Neuronal stem cell (in vitro differentiated cells): Measurements from ENCODE around the gene TAOK3.

ENCODE experiments used
- DNase-seq: peaks from one replicate; pipeline ENCODE4 v3.0.0-alpha.2; 2013; ENCODE audit warnings: low spot score
- H2AFZ ChIP-seq: one replicate; pipeline ENCODE4 v1.6.1; 2013; ENCODE audit warnings: mild to moderate bottlenecking, low read length, inconsistent platforms
- H2AK5ac ChIP-seq: 2 replicates; pipeline ENCODE4 v1.6.1; 2013; ENCODE audit warnings: low read depth, mild to moderate bottlenecking, inconsistent platforms, low read length, moderate library complexity, mixed read lengths
- H2BK120ac ChIP-seq: 2 replicates; pipeline ENCODE4 v1.6.1; 2013; ENCODE audit warnings: low read depth, mild to moderate bottlenecking, inconsistent platforms, low read length, moderate library complexity, mixed read lengths
- H2BK12ac ChIP-seq: one replicate; pipeline ENCODE4 v1.6.1; 2013; ENCODE audit warnings: low read length, inconsistent platforms
- H2BK15ac ChIP-seq: 2 replicates; pipeline ENCODE4 v1.6.1; 2013; ENCODE audit warnings: mild to moderate bottlenecking, low read length, inconsistent platforms, mixed read lengths
- H2BK5ac ChIP-seq: one replicate; pipeline ENCODE4 v1.6.1; 2013; ENCODE audit warnings: inconsistent platforms, mild to moderate bottlenecking, low read length, moderate library complexity
- H3K14ac ChIP-seq: one replicate; pipeline ENCODE4 v1.6.1; 2013; ENCODE audit warnings: low read length, inconsistent platforms
- H3K18ac ChIP-seq: 2 replicates; pipeline ENCODE4 v1.6.1; 2013; ENCODE audit warnings: low read length, inconsistent platforms
- H3K23ac ChIP-seq: 2 replicates; pipeline ENCODE4 v1.6.1; 2013; ENCODE audit warnings: low read depth, mild to moderate bottlenecking, mixed read lengths, low read length, inconsistent platforms; ENCODE audit not compliant: poor library complexity
- H3K27ac ChIP-seq: replicated peaks from 3 replicates; pipeline ENCODE4 v1.5.1; 2013; ENCODE audit warnings: low read length, inconsistent platforms
- H3K27me3 ChIP-seq, 3 experiments: 2 replicates each; pipeline ENCODE4 v1.6.1; 2013; ENCODE audit warnings: low read length in 3 of 3, mild to moderate bottlenecking in 2 of 3, inconsistent platforms in 1 of 3, low read depth in 1 of 3, mixed read lengths in 1 of 3, moderate library complexity in 1 of 3; ENCODE audit not compliant: control insufficient read depth in 3 of 3, insufficient read depth in 3 of 3
- H3K36me3 ChIP-seq, 2 donors: replicated peaks in 1 of 2; 2 replicates each; pipeline ENCODE4 v1.6.1; 2013; ENCODE audit warnings: low read length in 2 of 2; ENCODE audit not compliant: control insufficient read depth in 2 of 2, insufficient read depth in 2 of 2
- H3K4ac ChIP-seq: 2 replicates; pipeline ENCODE4 v1.6.1; 2013; ENCODE audit warnings: inconsistent platforms, mild to moderate bottlenecking, low read length, moderate library complexity
- H3K4me1 ChIP-seq, 2 donors: 1 replicate in 1 of 2; 2 replicates in 1 of 2; pipeline ENCODE4 v1.6.1; 2013; ENCODE audit warnings: low read length in 2 of 2, low read depth in 1 of 2; ENCODE audit not compliant: control insufficient read depth in 2 of 2, insufficient read depth in 1 of 2
- H3K4me2 ChIP-seq: one replicate; pipeline ENCODE4 v1.6.1; 2013; ENCODE audit warnings: mild to moderate bottlenecking, low read length, inconsistent platforms; ENCODE audit not compliant: insufficient read depth, poor library complexity, severe bottlenecking
- H3K4me3 ChIP-seq, 2 donors: 2 replicates each; pipeline ENCODE4 v1.5.1; 2013; ENCODE audit warnings: low read length in 2 of 2, mild to moderate bottlenecking in 2 of 2, inconsistent platforms in 1 of 2, moderate library complexity in 1 of 2
- H3K79me1 ChIP-seq: one replicate; pipeline ENCODE4 v1.6.1; 2013; ENCODE audit warnings: low read depth, mild to moderate bottlenecking, inconsistent platforms, low read length, moderate library complexity
- H3K9ac ChIP-seq: one replicate; pipeline ENCODE4 v1.6.1; 2013; ENCODE audit warnings: mild to moderate bottlenecking, low read depth, low read length, inconsistent platforms; ENCODE audit not compliant: poor library complexity
- H3K9me3 ChIP-seq, 2 donors: replicated peaks in 1 of 2; 2 replicates each; pipeline versions ENCODE3 to v1.6.1; 2013; ENCODE audit warnings: low read length in 2 of 2, mild to moderate bottlenecking in 2 of 2, inconsistent platforms in 1 of 2, low read depth in 1 of 2, mixed read lengths in 1 of 2, moderate library complexity in 1 of 2; ENCODE audit not compliant: control insufficient read depth in 2 of 2, insufficient read depth in 1 of 2
- H4K8ac ChIP-seq: one replicate; pipeline ENCODE4 v1.6.1; 2013; ENCODE audit warnings: low read depth, mild to moderate bottlenecking, inconsistent platforms, low read length, moderate library complexity
- H4K91ac ChIP-seq: one replicate; pipeline ENCODE4 v1.6.1; 2013; ENCODE audit warnings: low read length, low read depth, mild to moderate bottlenecking, inconsistent platforms; ENCODE audit not compliant: poor library complexity
- WGBS, 2 donors: extraction: QIAGEN DNeasy Blood & Tissue Kit; methylation state at CpG; one replicate each; pipeline ENCODE4 v1.1.7; 2013; ENCODE audit warnings: missing lambda C conversion rate in 2 of 2, mixed read lengths in 1 of 2; ENCODE audit not compliant: insufficient read length in 2 of 2, insufficient replicate concordance in 1 of 2; ENCODE audit errors: extremely low coverage in 2 of 2; 5-methylcytosine and 5-hydroxymethylcytosine counted together

The TAOK3 gene

DNA sequence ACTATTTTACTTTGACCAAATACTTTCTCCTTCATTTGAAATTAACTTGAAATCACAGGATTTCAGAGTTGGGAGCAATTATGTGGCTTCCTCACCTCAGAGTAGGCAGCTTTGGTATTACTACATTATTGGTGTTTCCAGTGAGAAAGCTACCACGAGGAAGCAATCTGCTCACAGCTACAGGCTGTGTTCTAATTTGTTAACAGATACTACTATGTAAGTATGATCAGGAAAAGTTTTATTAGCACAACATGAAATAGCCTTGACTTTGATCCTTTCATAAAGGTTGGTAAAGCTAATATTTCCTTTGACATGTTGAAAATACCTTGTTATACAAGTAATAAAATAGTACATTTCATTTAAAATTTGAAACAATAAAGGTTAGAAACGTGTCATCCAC, 30.6 kb downstream of the TAOK3 start:
- no peaks in the 10 kb centered on the region for H3K79me1 ChIP-seq
- no peak overlapping the region for H2BK15ac ChIP-seq
- H2BK5ac ChIP-seq: no peak overlapping the region
- no peak overlapping the region for H3K4me2 ChIP-seq
- H3K9ac ChIP-seq: no peak overlapping the region
- H2AK5ac ChIP-seq: no peak overlapping the region
- H3K27ac ChIP-seq: no peak overlapping the region
- H3K9me3 ChIP-seq: no peaks in the 10 kb centered on the region
- H3K4me1 ChIP-seq: no peaks in the 10 kb centered on the region
- no peak overlapping the region for H3K14ac ChIP-seq
- H3K4ac ChIP-seq: no peak overlapping the region
- H3K36me3 ChIP-seq: no peaks in the 10 kb centered on the region
- H4K8ac ChIP-seq: no peak overlapping the region
- no peak overlapping the region for H3K18ac ChIP-seq
- no peak overlapping the region for H2BK120ac ChIP-seq
- H2BK12ac ChIP-seq: no peak overlapping the region
- DNase-seq: no peak
- no peaks in the 10 kb centered on the region for H3K27me3 ChIP-seq
- H2AFZ ChIP-seq: no peak overlapping the region
- no CpG with 5 or more reads among the region's 2 CpGs for WGBS, 2 donors
- no peak overlapping the region for H4K91ac ChIP-seq
- H3K23ac ChIP-seq: no peak overlapping the region
- H3K4me3 ChIP-seq: no peak overlapping the region

DNA sequence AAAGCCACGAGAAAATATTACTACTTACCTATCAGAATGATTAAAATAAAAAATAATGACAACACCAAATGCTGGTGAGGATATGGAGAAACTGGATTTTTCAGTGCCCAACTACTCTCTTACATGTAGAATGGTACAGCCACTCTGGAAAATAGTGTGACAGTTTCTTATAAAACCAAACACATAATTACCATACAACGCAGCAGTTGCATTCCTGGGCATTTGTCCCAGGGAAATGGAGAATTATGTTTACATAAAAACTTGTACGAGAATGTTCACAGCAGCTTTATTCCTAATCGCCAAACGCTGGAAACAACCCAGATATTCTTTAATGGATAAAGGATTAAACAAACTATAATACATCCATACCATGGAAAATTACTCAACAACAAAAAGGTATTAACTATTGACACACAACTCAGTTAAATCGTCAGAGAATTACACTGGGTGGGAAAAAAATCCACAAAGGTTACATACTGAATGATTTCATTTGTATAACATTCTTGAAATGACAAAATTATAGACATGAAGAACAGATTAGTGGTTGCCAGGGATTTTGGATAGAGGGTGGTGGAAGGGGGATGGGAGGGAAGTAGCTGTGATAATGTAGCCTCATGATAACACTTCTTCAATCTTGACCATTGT, 35.4 kb downstream of the TAOK3 start:
- H3K23ac ChIP-seq: no peak overlapping the region
- H4K91ac ChIP-seq: no peak overlapping the region
- no peaks in the 10 kb centered on the region for H3K79me1 ChIP-seq
- H3K27me3 ChIP-seq: no peaks in the 10 kb centered on the region
- H3K14ac ChIP-seq: no peak overlapping the region
- no peak for DNase-seq
- no peak overlapping the region for H2BK120ac ChIP-seq
- no peak overlapping the region for H2BK5ac ChIP-seq
- H2AK5ac ChIP-seq: no peak overlapping the region
- no peaks in the 10 kb centered on the region for H3K4me1 ChIP-seq
- H3K9me3 ChIP-seq: no peaks in the 10 kb centered on the region
- WGBS, 2 donors: no CpG with 5 or more reads among the region's 6 CpGs
- H3K9ac ChIP-seq: no peak overlapping the region
- no peak overlapping the region for H2BK12ac ChIP-seq
- no peak overlapping the region for H4K8ac ChIP-seq
- no peak overlapping the region for H3K4me3 ChIP-seq
- H2AFZ ChIP-seq: no peak overlapping the region
- H3K27ac ChIP-seq: no peak overlapping the region
- H3K18ac ChIP-seq: no peak overlapping the region
- no peak overlapping the region for H3K4ac ChIP-seq
- H3K36me3 ChIP-seq: no peaks in the 10 kb centered on the region
- no peak overlapping the region for H3K4me2 ChIP-seq
- H2BK15ac ChIP-seq: no peak overlapping the region

DNA sequence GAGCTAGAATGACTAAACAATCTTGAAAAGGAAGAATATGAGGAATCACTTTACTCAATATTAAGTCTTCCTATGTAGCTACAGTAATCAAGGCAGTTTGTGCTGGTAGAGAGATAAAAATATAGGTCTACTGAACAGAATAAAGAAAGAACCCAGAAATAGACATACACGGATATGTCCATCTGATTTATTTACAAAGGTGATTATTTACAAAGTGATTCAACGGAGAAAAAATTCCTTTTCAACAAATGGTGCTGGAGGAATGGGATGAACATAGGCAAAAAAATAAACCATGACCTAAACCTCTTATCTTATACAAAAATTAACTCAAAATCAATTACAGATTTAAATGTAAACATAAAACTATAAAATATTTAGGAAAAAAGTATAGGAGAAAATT, 36.6 kb downstream of the TAOK3 start:
- no peak overlapping the region for H2BK120ac ChIP-seq
- WGBS, 2 donors: no CpG with 5 or more reads among the region's 2 CpGs
- no peak overlapping the region for H3K14ac ChIP-seq
- no peaks in the 10 kb centered on the region for H3K9me3 ChIP-seq
- H4K91ac ChIP-seq: no peak overlapping the region
- H3K4me3 ChIP-seq: no peak overlapping the region
- no peak for DNase-seq
- no peaks in the 10 kb centered on the region for H3K4me1 ChIP-seq
- H2AK5ac ChIP-seq: no peak overlapping the region
- no peak overlapping the region for H4K8ac ChIP-seq
- H2BK5ac ChIP-seq: no peak overlapping the region
- no peak overlapping the region for H2BK12ac ChIP-seq
- no peak overlapping the region for H3K18ac ChIP-seq
- H3K27me3 ChIP-seq: no peaks in the 10 kb centered on the region
- no peak overlapping the region for H3K4me2 ChIP-seq
- H3K9ac ChIP-seq: no peak overlapping the region
- no peak overlapping the region for H2BK15ac ChIP-seq
- H3K4ac ChIP-seq: no peak overlapping the region
- H2AFZ ChIP-seq: no peak overlapping the region
- H3K79me1 ChIP-seq: no peaks in the 10 kb centered on the region
- no peak overlapping the region for H3K27ac ChIP-seq
- no peaks in the 10 kb centered on the region for H3K36me3 ChIP-seq
- H3K23ac ChIP-seq: no peak overlapping the region

DNA sequence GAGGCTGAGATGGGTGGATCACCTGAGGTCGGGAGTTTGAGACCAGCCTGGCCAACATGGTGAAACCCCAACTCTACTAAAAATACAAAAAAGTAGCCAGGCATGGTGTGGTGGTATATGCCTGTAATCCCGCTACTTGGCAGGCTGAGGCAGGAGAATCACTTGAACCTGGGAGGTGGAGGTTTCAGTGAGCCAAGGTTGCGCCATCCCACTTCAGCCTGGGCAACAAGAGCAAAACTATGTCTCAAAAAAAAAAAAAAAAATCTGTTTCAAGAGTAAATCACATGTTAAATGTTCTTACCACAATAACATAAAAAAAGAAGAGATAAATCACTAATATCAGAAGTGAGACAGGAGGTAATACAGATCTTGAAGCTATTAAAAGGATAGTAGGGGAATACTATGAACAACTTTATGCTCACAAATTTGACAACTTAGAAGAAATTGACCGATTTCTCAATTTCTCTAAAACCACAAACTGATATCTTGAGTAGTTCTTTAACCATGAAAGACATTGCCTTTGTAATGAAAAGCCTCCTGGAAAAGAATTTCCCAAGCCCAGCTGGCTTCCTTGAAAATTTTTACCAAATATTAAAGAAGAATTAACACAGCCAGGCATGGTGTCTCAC, 37.7 kb downstream of the TAOK3 start:
- no peaks in the 10 kb centered on the region for H3K27me3 ChIP-seq
- no peak overlapping the region for H2AK5ac ChIP-seq
- no peak overlapping the region for H2BK120ac ChIP-seq
- no peak overlapping the region for H2BK15ac ChIP-seq
- no peak overlapping the region for H3K14ac ChIP-seq
- H3K36me3 ChIP-seq: no peaks in the 10 kb centered on the region
- H2AFZ ChIP-seq: no peak overlapping the region
- no peak overlapping the region for H2BK5ac ChIP-seq
- no peaks in the 10 kb centered on the region for H3K4me1 ChIP-seq
- no peaks in the 10 kb centered on the region for H3K9me3 ChIP-seq
- H4K91ac ChIP-seq: no peak overlapping the region
- WGBS, 2 donors: no CpG with 5 or more reads among the region's 4 CpGs
- H4K8ac ChIP-seq: no peak overlapping the region
- no peaks in the 10 kb centered on the region for H3K79me1 ChIP-seq
- no peak overlapping the region for H3K18ac ChIP-seq
- no peak overlapping the region for H3K4ac ChIP-seq
- H2BK12ac ChIP-seq: no peak overlapping the region
- no peak overlapping the region for H3K27ac ChIP-seq
- no peak overlapping the region for H3K9ac ChIP-seq
- no peak overlapping the region for H3K4me3 ChIP-seq
- DNase-seq: no peak
- H3K23ac ChIP-seq: no peak overlapping the region
- H3K4me2 ChIP-seq: no peak overlapping the region
